COLO668 (cell line): ENCODE results near the gene EEIG1.

Experiments
- DNase-seq: peaks from one replicate; lab custom pipeline; 2025; ENCODE audit not compliant: unreplicated experiment; lab: John Stamatoyannopoulos, UW

EEIG1 gene

GRCh38 chr9:127961155-127961490 lies 19.7 kb downstream of the EEIG1 start:
- no peak for DNase-seq

DNA sequence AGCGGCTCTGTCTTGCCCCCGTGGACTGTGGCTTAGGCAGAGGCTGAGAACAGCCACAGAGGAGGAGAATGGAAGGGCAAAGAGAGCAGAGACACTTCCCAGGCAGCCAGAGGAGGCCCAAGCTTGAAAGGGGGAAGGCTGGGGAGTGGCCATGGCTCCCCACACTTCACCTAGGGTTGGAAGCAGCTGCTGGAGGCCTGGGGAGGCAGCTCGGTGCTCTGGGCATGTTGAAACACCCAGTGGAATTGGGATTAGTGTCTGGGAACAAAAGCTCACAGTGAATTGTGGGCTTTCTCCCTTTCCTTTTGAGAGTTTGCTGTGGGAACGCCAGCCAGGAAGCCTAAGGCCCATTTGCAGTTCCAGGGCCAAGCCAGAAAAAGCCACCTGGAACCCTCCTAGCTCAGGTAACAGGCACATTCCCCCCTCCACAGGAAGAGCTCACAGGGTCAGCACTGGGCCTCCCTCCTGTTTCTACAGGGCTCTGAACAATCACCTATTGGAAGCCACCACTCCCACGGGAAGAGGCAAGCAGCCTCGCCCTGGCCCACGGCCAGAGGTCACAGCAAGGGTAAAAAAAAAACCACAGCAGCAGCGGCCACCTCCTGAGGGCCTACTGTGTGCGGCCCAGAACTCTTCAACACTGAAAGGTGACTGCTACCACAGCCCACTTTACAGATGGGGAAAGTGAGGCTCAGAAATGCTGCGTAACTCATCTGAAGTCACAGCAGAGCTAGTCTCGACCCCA lies 20.2 kb downstream of the EEIG1 start:
- DNase-seq, result peak; percentile 54

GRCh38 chr9:127959841-127960409 lies 20.9 kb downstream of the EEIG1 start:
- no peak for DNase-seq

GRCh38 chr9:127959398-127959797 lies 21.4 kb downstream of the EEIG1 start:
- no peak for DNase-seq

DNA sequence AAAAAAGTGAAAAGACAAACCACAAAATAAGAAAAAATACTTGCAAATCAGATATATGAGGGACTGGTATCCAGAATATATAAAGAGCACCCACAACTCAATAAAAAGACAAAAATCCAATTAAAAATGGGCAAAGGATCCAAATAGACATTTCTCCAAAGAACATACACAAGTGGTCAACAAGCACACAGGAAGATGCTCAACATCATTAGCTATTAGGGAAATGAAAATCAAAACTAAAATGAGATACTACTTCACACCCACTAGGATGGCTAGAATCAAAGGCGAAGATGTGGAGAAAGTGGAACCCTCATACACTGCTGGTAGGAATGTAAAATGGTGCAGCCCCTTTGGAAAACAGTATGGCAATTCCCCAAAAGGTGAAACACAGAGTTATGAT lies 22.1 kb downstream of the EEIG1 start:
- no peak for DNase-seq

- DNase-seq, result peak; percentile 95
Measured at GRCh38 chr9:127955294-127956015, 25.3 kb downstream of the EEIG1 start.

DNA sequence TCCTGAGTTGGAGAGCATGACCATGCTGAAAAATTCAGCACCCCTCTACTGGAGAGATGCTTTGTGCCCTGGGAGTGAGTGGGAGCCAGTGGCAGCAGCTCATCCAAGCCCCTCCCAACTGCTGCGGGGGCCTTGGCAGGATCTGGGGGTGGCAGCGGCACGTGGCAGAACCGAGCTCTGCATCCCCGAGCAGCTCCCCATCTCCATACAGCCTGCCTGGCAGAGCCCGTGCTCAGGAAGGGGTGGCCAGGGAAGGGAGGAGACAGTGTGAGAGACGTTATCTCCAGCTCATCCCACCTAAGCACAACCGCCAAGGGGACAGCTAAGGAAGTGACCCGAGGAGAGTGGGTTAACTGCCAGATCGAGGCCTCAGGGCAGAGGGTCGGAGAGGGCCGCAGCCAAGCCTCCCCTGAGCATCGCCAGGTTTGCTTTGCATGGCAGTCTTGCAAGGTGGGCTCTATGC lies 25.9 kb downstream of the EEIG1 start:
- DNase-seq, result peak; percentile 35

- peak; percentile 25 for DNase-seq
Measured at GRCh38 chr9:127953768-127954505, 26.9 kb downstream of the EEIG1 start.

DNA sequence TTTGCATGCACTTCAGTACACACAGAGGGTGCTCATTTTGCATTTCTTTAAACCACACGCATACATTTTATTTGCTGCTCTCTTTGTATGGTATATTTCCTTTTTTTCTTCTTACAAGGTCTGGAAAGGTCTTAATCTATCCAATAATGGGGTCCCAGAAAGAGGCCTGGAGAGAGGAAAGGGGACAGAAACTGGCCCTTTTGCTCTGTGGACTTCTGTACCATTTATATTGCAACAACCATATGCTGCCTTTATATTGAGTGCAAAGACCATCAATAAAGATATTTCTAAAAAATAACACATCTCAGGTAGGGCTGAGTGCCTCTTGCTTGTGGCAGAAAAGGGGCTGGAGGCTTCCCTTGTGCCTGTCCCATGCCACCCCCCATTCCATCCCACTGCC lies 27.6 kb downstream of the EEIG1 start:
- DNase-seq, result no peak

GRCh38 chr9:127950513-127951289 lies 30.1 kb downstream of the EEIG1 start:
- DNase-seq, result no peak

GRCh38 chr9:127949827-127950512 lies 30.8 kb downstream of the EEIG1 start:
- no peak for DNase-seq

GRCh38 chr9:127947841-127948710 lies 32.7 kb downstream of the EEIG1 start:
- DNase-seq, result no peak

DNA sequence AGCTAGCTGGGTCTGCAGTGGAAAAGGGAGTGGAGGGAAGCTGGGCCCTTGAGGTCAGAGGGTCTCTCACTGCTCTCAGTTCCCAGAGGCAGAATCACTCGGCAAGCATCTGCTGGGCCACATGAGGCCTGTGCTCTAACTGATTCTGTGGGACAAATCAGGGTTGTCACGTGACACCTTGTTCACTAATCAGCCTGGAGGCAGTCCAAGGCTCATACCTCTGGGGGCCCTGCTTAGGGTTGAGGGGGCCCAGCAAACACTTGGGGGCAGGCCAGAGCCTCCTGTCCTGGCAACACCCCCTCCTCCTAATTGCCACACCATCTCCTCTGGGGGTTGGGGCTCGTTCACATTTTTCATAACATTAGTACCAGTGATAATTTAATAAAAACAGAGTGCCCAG lies 34.1 kb downstream of the EEIG1 start:
- no peak for DNase-seq

DNA sequence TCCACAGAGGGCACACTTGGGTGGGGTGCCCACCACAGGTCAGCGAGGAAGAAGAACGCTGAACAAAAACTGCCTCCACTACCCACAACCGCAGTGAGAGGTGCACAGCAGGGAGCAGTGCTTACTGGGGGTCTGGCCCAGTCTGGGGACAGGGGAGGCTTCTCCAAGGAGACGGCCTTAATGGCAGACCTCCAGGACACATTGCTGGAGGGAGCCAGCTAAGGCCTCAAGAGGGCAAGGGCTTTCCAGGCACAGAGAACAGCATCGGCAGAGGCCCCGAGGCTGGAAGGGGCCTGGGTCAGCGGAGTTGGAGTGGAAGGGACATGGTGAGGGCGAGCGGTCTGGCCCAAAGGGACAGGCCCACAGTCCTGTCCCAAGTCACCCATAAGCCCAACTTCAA lies 34.8 kb downstream of the EEIG1 start:
- no peak for DNase-seq

DNA sequence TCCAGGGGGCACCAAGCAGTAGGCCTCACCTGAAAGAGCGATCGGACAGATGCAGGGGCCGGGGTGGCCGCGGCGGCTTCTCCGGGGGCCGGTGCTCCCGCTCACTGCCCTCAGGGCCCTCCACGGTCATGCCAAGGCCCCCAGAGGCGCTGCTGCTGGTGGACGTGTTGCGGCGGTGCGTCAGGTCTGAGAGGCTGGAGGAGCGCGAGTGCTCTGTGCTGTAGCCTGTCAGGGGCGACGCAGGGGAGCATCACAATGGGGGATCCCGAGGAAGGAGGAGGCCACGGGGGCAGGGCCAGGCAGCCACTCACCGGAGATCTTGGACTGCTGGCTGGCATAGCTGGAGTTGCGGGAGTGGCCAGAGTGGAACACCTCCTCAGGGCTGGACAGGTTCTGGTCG lies 35.5 kb downstream of the EEIG1 start:
- no peak for DNase-seq

- no peak for DNase-seq
Measured at GRCh38 chr9:127944586-127945218, 36.1 kb downstream of the EEIG1 start.

GRCh38 chr9:127943731-127944144 lies 37.1 kb downstream of the EEIG1 start:
- peak; percentile 94 for DNase-seq

- DNase-seq, result no peak
Measured at GRCh38 chr9:127943011-127943662, 37.7 kb downstream of the EEIG1 start.
